IPS-20b (cell line): ENCODE data around the gene CASTOR1.

Experiments used
- H3K27ac ChIP-seq: one replicate; pipeline ENCODE4 v1.5.1; 2013; ENCODE audit warnings: low read length
- H3K27me3 ChIP-seq: 2 replicates; pipeline ENCODE4 v1.6.1; 2013; ENCODE audit warnings: mild to moderate bottlenecking, low read length, inconsistent platforms; ENCODE audit not compliant: insufficient read depth
- H3K36me3 ChIP-seq: 2 replicates; pipeline ENCODE4 v1.6.1; 2013; ENCODE audit warnings: low read depth, mild to moderate bottlenecking, inconsistent platforms, low read length, moderate library complexity; ENCODE audit not compliant: insufficient read depth
- H3K4me1 ChIP-seq: 2 replicates; pipeline ENCODE4 v1.6.1; 2013; ENCODE audit warnings: mild to moderate bottlenecking, control low read depth, inconsistent platforms, low read length, moderate library complexity; ENCODE audit not compliant: insufficient read depth
- H3K4me3 ChIP-seq: 2 replicates; pipeline ENCODE4 v1.5.1; 2013; ENCODE audit warnings: mild to moderate bottlenecking, low read length, inconsistent platforms
- H3K9ac ChIP-seq: 2 replicates; pipeline ENCODE4 v1.6.1; 2013; ENCODE audit warnings: low read depth, mild to moderate bottlenecking, inconsistent platforms, low read length, moderate library complexity
- H3K9me3 ChIP-seq: 2 replicates; pipeline ENCODE4 v1.6.1; 2013; ENCODE audit warnings: mild to moderate bottlenecking, low read depth, low read length, inconsistent platforms; ENCODE audit not compliant: insufficient read depth

Gene CASTOR1

GRCh38 chr22:30294830-30295229 lies 5.5 kb upstream of the CASTOR1 start:
- no peak overlapping the region for H3K27ac ChIP-seq
- H3K36me3 ChIP-seq, result no peaks in the 10 kb centered on the region; the same call in 1 of the 2 replicates
- H3K4me1 ChIP-seq, result 0 out of 2 replicates have a peak, but pooled peaks cover 4% of the 10 kb centered on the region
- no peak overlapping the region for H3K4me3 ChIP-seq
- H3K9ac ChIP-seq, result no peak overlapping the region
- peaks cover 4% of the 10 kb centered on the region; the same call in 1 of the 2 replicates for H3K27me3 ChIP-seq
- H3K9me3 ChIP-seq, result no peaks in the 10 kb centered on the region

- H3K9me3 ChIP-seq, result no peaks in the 10 kb centered on the region
- no peak overlapping the region for H3K4me3 ChIP-seq
- no peaks in the 10 kb centered on the region; the same call in 1 of the 2 replicates for H3K36me3 ChIP-seq
- H3K27me3 ChIP-seq, result peaks cover 4% of the 10 kb centered on the region; the same call in 1 of the 2 replicates
- H3K27ac ChIP-seq, result no peak overlapping the region
- H3K4me1 ChIP-seq, result 0 out of 2 replicates have a peak, but pooled peaks cover 4% of the 10 kb centered on the region
- no peak overlapping the region for H3K9ac ChIP-seq
These were observed 4.8 kb upstream of the CASTOR1 start for GRCh38 chr22:30294066-30294465.

GRCh38 chr22:30293026-30293425 lies 3.7 kb upstream of the CASTOR1 start:
- no peak overlapping the region for H3K27ac ChIP-seq
- H3K4me3 ChIP-seq, result no peak overlapping the region
- peaks cover 11% of the 10 kb centered on the region; the same call in 1 of the 2 replicates for H3K27me3 ChIP-seq
- no peaks in the 10 kb centered on the region; the same call in 1 of the 2 replicates for H3K36me3 ChIP-seq
- H3K4me1 ChIP-seq, result peaks cover 10% of the 10 kb centered on the region; the same call in 1 of the 2 replicates
- no peak overlapping the region for H3K9ac ChIP-seq
- H3K9me3 ChIP-seq, result no peaks in the 10 kb centered on the region

- H3K4me3 ChIP-seq, result no peak overlapping the region
- H3K27me3 ChIP-seq, result peaks cover 11% of the 10 kb centered on the region; the same call in 1 of the 2 replicates
- H3K4me1 ChIP-seq, result peaks cover 10% of the 10 kb centered on the region; the same call in 1 of the 2 replicates
- H3K36me3 ChIP-seq, result no peaks in the 10 kb centered on the region; the same call in 1 of the 2 replicates
- no peak overlapping the region for H3K27ac ChIP-seq
- H3K9ac ChIP-seq, result no peak overlapping the region
- no peaks in the 10 kb centered on the region for H3K9me3 ChIP-seq
These were observed 3.0 kb upstream of the CASTOR1 start for GRCh38 chr22:30292069-30292970.

- Histone ChIP-seq H3K9me3 (no peaks in the 10 kb centered on the region), H3K9ac (no peak overlapping the region), H3K27me3 (peaks cover 11% of the 10 kb centered on the region; the same call in 1 of the 2 replicates), H3K27ac (no peak overlapping the region), H3K4me3 (no peak overlapping the region), H3K36me3 (no peaks in the 10 kb centered on the region; the same call in 1 of the 2 replicates), H3K4me1 (peaks cover 10% of the 10 kb centered on the region; the same call in 1 of the 2 replicates)
These were observed 2.0 kb upstream of the CASTOR1 start for GRCh38 chr22:30291058-30291892.

GRCh38 chr22:30290342-30291057 lies 1.2 kb upstream of the CASTOR1 start:
- Histone ChIP-seq H3K4me3 (peak overlapping the region; percentile 75), H3K4me1 (peaks cover 10% of the 10 kb centered on the region; the same call in 1 of the 2 replicates), H3K36me3 (no peaks in the 10 kb centered on the region; the same call in 1 of the 2 replicates), H3K9me3 (no peaks in the 10 kb centered on the region), H3K9ac (peak overlapping the region; percentile 28; the same call in 1 of the 2 replicates), H3K27ac (no peak overlapping the region), H3K27me3 (peaks cover 11% of the 10 kb centered on the region; the same call in 1 of the 2 replicates)

- H3K4me3 ChIP-seq, result peak overlapping the region; percentile 75
- H3K36me3 ChIP-seq, result no peaks in the 10 kb centered on the region; the same call in 1 of the 2 replicates
- no peaks in the 10 kb centered on the region for H3K9me3 ChIP-seq
- H3K9ac ChIP-seq, result peak overlapping the region; percentile 28; the same call in 1 of the 2 replicates
- peaks cover 10% of the 10 kb centered on the region; the same call in 1 of the 2 replicates for H3K4me1 ChIP-seq
- no peak overlapping the region for H3K27ac ChIP-seq
- peaks cover 11% of the 10 kb centered on the region; the same call in 1 of the 2 replicates for H3K27me3 ChIP-seq
These were observed 642 bp upstream of the CASTOR1 start for GRCh38 chr22:30289980-30290313.

- Histone ChIP-seq H3K4me1 (peaks cover 10% of the 10 kb centered on the region; the same call in 1 of the 2 replicates), H3K27me3 (peaks cover 11% of the 10 kb centered on the region; the same call in 1 of the 2 replicates), H3K36me3 (no peaks in the 10 kb centered on the region; the same call in 1 of the 2 replicates), H3K27ac (no peak overlapping the region), H3K9me3 (no peaks in the 10 kb centered on the region), H3K4me3 (peak overlapping the region; percentile 75), H3K9ac (peak overlapping the region; percentile 45; the same call in 1 of the 2 replicates)
These were observed 725 bp downstream of the CASTOR1 start for GRCh38 chr22:30288419-30289140.

GRCh38 chr22:30287648-30288418 lies 1.5 kb downstream of the CASTOR1 start:
- Histone ChIP-seq H3K27ac (no peak overlapping the region), H3K4me1 (peaks cover 10% of the 10 kb centered on the region; the same call in 1 of the 2 replicates), H3K4me3 (peak overlapping the region; percentile 75; the same call in 1 of the 2 replicates), H3K27me3 (peaks cover 11% of the 10 kb centered on the region; the same call in 1 of the 2 replicates), H3K9ac (no peak overlapping the region), H3K9me3 (no peaks in the 10 kb centered on the region), H3K36me3 (no peaks in the 10 kb centered on the region; the same call in 1 of the 2 replicates)
